Measurements from ENCODE around the gene DENND1C. TPM values are rescaled to one million over a fixed set of nuclear protein-coding genes. Genes with fewer than 3 reads are reported as not detected.

DENND1C gene
- total RNA-seq, 1 experiment from 2014 or later, result 3.5 TPM

GRCh38 chr19:6484831-6485230, 3.2 kb upstream of the DENND1C start:
- no TSS peak for BruUV-seq (replicated peaks)
- H3K36me3 Mint-ChIP-seq (ENCODE audit: insufficient read depth, unreplicated experiment), result peaks cover 6% of the 10 kb centered on the region
- no peaks in the 10 kb centered on the region for H3K27me3 Mint-ChIP-seq (ENCODE audit: insufficient read depth, unreplicated experiment)
- Histone ChIP-seq H3K36me3 (ENCODE audit: control insufficient read depth, insufficient read depth, low read length) (no peaks in the 10 kb centered on the region), H3K4me3 (ENCODE audit: low read depth, low read length) (no peak overlapping the region), H3K27me3 (replicated peaks; ENCODE audit: control insufficient read depth, insufficient read depth, low read length) (no peaks in the 10 kb centered on the region), H3K9me3 (no peaks in the 10 kb centered on the region), H3K4me1 (no peaks in the 10 kb centered on the region)
- no peak overlapping the region for H3K27ac Mint-ChIP-seq (ENCODE audit: unreplicated experiment)
- H3K4me1 Mint-ChIP-seq (ENCODE audit: low read depth, unreplicated experiment), result no peaks in the 10 kb centered on the region
- ChIA-PET POLR2A (no interaction called here), CTCF (no interaction called here)
- no peak overlapping the region for H3K4me3 Mint-ChIP-seq (ENCODE audit: unreplicated experiment)
- DNase-seq, result no peak
- no peak for TF ChIP-seq CTCF (IDR thresholded peaks at IDR 0.05; ENCODE audit: insufficient read depth in 1 of 2, low read depth in 1 of 2, low read length in 1 of 2, severe bottlenecking in 1 of 2, unreplicated experiment in 1 of 2)
- intact Hi-C loops (cut with micrococcal nuclease; ENCODE audit: unreplicated experiment), result no loop called here
- no peaks in the 10 kb centered on the region for H3K9me3 Mint-ChIP-seq (ENCODE audit: unreplicated experiment)

- no peak for TF ChIP-seq CTCF (IDR thresholded peaks at IDR 0.05; ENCODE audit: insufficient read depth in 1 of 2, low read depth in 1 of 2, low read length in 1 of 2, severe bottlenecking in 1 of 2, unreplicated experiment in 1 of 2)
- Histone ChIP-seq H3K4me1 (no peaks in the 10 kb centered on the region), H3K36me3 (ENCODE audit: control insufficient read depth, insufficient read depth, low read length) (no peaks in the 10 kb centered on the region), H3K9me3 (no peaks in the 10 kb centered on the region), H3K4me3 (ENCODE audit: low read depth, low read length) (no peak overlapping the region), H3K27me3 (replicated peaks; ENCODE audit: control insufficient read depth, insufficient read depth, low read length) (no peaks in the 10 kb centered on the region)
- intact Hi-C loops (cut with micrococcal nuclease; ENCODE audit: unreplicated experiment), result no loop called here
- DNase-seq, result no peak
- Mint-ChIP-seq H3K27me3 (ENCODE audit: insufficient read depth, unreplicated experiment) (no peaks in the 10 kb centered on the region), H3K4me1 (ENCODE audit: low read depth, unreplicated experiment) (no peaks in the 10 kb centered on the region), H3K4me3 (ENCODE audit: unreplicated experiment) (no peak overlapping the region), H3K36me3 (ENCODE audit: insufficient read depth, unreplicated experiment) (peaks cover 6% of the 10 kb centered on the region), H3K9me3 (ENCODE audit: unreplicated experiment) (no peaks in the 10 kb centered on the region), H3K27ac (ENCODE audit: unreplicated experiment) (no peak overlapping the region)
- BruUV-seq (replicated peaks), result no TSS peak
- POLR2A ChIA-PET, result interaction anchor here (0.7 kb wide), 1 partner anchor 615 kb away, joined by 4 read pairs; no protein-coding TSS in a partner anchor
- CTCF ChIA-PET, result no interaction called here
These were observed 2.6 kb upstream of the DENND1C start for GRCh38 chr19:6484230-6484629.

- H3K4me1 ChIP-seq, result no peaks in the 10 kb centered on the region
- no peaks in the 10 kb centered on the region for H3K27me3 ChIP-seq (replicated peaks; ENCODE audit: control insufficient read depth, insufficient read depth, low read length)
- ChIA-PET POLR2A (no interaction called here), CTCF (no interaction called here)
- intact Hi-C loops (cut with micrococcal nuclease; ENCODE audit: unreplicated experiment), result no loop called here
- no peak overlapping the region for H3K4me3 ChIP-seq (ENCODE audit: low read depth, low read length)
- H3K27ac Mint-ChIP-seq (ENCODE audit: unreplicated experiment), result peak overlapping the region; percentile 53
- DNase-seq, result no peak
- H3K4me1 Mint-ChIP-seq (ENCODE audit: low read depth, unreplicated experiment), result no peaks in the 10 kb centered on the region
- TF ChIP-seq CTCF (IDR thresholded peaks at IDR 0.05; ENCODE audit: insufficient read depth in 1 of 2, low read depth in 1 of 2, low read length in 1 of 2, severe bottlenecking in 1 of 2, unreplicated experiment in 1 of 2), result no peak
- no TSS peak for BruUV-seq (replicated peaks)
- no peaks in the 10 kb centered on the region for H3K36me3 ChIP-seq (ENCODE audit: control insufficient read depth, insufficient read depth, low read length)
- H3K9me3 ChIP-seq, result no peaks in the 10 kb centered on the region
- no peaks in the 10 kb centered on the region for H3K27me3 Mint-ChIP-seq (ENCODE audit: insufficient read depth, unreplicated experiment)
- no peaks in the 10 kb centered on the region for H3K9me3 Mint-ChIP-seq (ENCODE audit: unreplicated experiment)
- H3K36me3 Mint-ChIP-seq (ENCODE audit: insufficient read depth, unreplicated experiment), result peaks cover 6% of the 10 kb centered on the region
- H3K4me3 Mint-ChIP-seq (ENCODE audit: unreplicated experiment), result no peak overlapping the region
These were observed 1.6 kb upstream of the DENND1C start for GRCh38 chr19:6483235-6483634.

All from Caco-2 (cell line).